SK-MEL-5 (cell line): ENCODE data around the gene NFKBIZ. TPM values are rescaled to one million over a fixed set of nuclear protein-coding genes. Genes with fewer than 3 reads are reported as not detected.
"Not testable (repeated sequence)": the region's sequence is repeated elsewhere in the genome, so short reads cannot be mapped to it uniquely, and the experiment has no call there.

Source experiments
- DNase-seq: peaks from one replicate; pipeline ENCODE4 v3.0.0-alpha.2; 2016; ENCODE audit warnings: low read depth, low spot score
- in situ Hi-C: cut with HindIII; loops from 2 replicates; pipeline ENCODE4 v1.10.0; 2016; ENCODE audit warnings: low sequenced_read_pairs, high pct_unique_total_duplicates, low pct_unique_long_range_greater_than_20kb
- total RNA-seq: library from RNA; depleted of rRNA; stranded (reverse); fragments of >200 nt; shearing (Covaris generic); gene quantifications from 2 replicates; pipeline ENCODE4 v1.2.3, GENCODE V29; 2014

NFKBIZ gene
- total RNA-seq, 1 experiment from 2014 or later = 69.0 TPM

GRCh38 chr3:101859882-101860448 is 10.7 kb downstream of the NFKBIZ start:
- DNase-seq = peak; percentile 28
- in situ Hi-C loops = no loop called here

DNA sequence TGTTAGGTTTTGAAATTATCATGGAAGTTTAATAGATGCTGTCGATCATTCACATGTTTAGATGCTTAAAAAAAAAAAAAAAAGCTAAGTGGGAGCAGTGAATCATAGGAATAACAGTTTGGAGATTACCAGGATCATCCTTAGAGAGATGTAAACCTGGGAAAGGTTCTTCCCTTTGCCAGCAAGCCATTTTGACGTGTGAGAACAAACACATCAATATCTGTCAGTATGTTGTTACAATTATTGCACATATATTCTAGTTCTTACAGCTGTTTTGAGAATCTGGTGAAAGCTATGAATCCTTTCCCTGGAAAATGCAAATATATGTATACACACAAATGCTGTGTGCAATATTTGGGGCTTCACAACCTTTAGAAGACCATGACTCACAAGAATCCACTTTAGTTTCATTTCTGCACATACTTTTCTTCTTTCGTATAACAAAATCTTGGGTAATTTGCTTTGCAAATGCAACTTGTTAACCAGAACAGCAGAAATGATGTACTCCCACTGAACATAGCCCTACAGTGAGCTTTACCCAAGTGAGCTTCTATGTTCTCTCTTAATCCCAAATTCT is 12.0 kb downstream of the NFKBIZ start:
- DNase-seq = peak; percentile 15
- in situ Hi-C loops = no loop called here

DNA sequence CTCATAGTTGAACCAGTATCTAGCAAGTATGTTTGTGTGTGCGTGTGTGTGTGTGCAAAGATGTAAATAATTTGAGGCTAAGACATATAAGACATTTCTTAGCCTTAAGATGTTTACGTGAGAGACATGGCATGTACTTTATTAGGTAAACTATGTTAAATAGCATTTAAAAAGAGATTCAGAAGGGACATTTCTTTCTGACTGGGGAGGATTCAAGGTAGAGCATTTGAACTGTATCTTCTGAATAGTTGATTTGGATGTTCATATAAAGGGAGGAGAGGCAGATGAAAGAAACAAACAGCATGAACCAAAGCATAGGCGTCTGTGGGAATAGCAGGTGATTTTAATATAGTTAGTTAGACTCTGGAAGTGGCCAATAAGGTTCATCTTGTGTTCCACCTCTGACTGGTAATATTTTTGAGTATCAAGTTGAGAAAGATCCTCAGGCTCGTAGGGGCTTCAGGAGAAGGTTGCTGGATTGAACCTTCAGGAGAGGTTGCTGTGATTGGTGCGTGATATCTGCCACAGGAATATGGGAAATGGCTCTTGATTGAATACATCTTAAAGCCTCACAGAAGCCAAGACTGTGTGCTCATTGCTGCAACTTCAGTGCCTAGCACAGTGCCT is 12.6 kb downstream of the NFKBIZ start:
- in situ Hi-C loops = no loop called here
- DNase-seq = peak; percentile 49

- in situ Hi-C loops = no loop called here
- peak; percentile 50 for DNase-seq
Observed at GRCh38 chr3:101862416-101863165, 13.3 kb downstream of the NFKBIZ start.

- in situ Hi-C loops = not testable (repeated sequence)
- peak; percentile 23 for DNase-seq
Observed at GRCh38 chr3:101864926-101865325, 15.6 kb downstream of the NFKBIZ start.

- peak; percentile 52 for DNase-seq
- in situ Hi-C loops = no loop called here
Observed at GRCh38 chr3:101865751-101866509, 16.6 kb downstream of the NFKBIZ start.

GRCh38 chr3:101867511-101867910 is 18.2 kb downstream of the NFKBIZ start:
- in situ Hi-C loops = no loop called here
- peak; percentile 12 for DNase-seq

DNA sequence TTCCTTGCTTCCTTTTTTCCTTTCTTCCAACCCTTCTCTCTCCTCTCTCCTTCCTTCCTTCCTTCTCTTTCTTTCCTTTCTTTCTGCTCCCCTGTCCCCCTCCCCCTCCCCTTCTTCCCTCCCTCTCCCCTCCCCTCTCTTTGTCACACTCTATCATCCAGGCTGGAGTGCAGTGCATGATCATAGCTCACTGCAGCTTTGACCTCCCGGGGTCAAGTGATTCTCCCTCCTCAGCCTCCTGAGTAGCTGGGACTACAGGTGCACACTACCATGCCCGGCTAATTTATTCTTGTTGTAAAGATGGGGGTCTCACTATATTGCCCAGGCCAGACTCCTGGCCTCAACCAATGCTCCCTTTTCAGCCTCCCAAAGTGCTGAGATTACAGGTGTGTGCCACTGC is 18.7 kb downstream of the NFKBIZ start:
- in situ Hi-C loops = no loop called here
- no peak for DNase-seq

DNA sequence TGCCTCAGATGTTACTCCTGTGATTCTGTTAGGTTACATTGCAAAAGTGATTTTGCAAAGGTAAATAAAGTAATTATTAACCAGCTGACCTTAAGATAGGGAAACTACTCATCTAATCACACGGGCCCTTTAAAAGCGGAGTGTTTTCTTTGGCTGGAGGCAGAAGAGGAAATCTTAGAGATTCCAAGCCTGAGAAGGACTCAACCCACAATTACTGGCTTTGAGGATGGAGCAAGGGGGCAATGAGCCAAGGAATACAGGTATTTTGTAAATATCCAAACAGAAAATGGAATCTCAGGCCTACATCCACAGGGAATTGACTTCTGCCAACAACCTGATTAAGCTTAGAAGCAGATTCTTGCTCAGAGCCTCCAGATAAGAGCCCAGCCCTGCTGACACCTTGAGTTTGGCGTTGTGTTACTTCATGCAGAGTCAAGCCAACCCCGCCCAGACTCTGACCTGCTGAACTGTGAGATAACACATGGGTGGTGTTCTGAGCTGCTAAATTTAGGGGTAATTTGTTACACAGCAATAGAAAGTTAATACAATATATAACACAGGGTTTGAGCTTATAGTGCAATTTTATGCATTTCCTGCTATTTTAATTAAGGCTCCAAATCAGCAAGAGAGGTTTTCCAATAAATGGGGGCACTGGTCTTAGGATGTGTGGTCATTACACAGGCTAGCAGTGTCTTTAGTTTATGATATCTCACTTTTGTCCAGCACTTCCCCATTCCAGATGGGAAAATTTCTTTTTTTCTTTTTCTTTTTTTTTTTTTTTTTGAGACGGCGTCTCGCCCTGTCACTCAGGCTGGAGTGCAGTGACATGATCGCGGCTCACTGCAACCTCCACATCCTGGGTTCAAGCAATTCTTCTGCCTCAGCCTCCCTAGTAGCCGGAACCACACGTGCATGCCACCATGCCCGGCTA is 19.5 kb downstream of the NFKBIZ start:
- peak; percentile 10 for DNase-seq
- in situ Hi-C loops = no loop called here

DNA sequence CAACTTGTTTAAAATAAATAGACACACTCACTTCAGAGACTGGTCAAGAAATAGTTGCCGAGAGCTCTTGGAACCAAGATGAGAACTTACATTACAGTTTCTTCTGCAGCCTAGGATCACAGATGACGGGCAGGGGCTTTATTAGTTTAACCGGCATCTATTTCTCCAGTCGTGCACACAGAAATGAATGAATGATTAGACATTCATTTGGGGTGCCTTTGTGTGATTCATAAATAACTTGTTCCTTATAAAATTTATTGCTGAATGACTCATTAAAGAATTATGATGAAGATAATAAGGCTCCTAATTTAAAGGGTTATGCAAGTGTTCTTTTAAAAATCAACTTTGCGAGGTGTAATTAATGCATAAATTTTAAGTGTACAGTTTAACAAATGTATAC is 20.8 kb downstream of the NFKBIZ start:
- in situ Hi-C loops = no loop called here
- DNase-seq = no peak

- in situ Hi-C loops = no loop called here
- DNase-seq = no peak
Observed at GRCh38 chr3:101873619-101874018, 24.3 kb downstream of the NFKBIZ start.

- DNase-seq = no peak
Observed at GRCh38 chr3:101876142-101876541, 26.8 kb downstream of the NFKBIZ start.

GRCh38 chr3:101878589-101878988 is 29.3 kb downstream of the NFKBIZ start:
- DNase-seq = peak; percentile 22
- in situ Hi-C loops = no loop called here

More at GRCh38 chr3:101876142-101876541, 26.8 kb downstream of the NFKBIZ start:
- in situ Hi-C loops = no loop called here

- in situ Hi-C loops = no loop called here
Observed at GRCh38 chr3:101879102-101879501, 29.8 kb downstream of the NFKBIZ start.

DNA sequence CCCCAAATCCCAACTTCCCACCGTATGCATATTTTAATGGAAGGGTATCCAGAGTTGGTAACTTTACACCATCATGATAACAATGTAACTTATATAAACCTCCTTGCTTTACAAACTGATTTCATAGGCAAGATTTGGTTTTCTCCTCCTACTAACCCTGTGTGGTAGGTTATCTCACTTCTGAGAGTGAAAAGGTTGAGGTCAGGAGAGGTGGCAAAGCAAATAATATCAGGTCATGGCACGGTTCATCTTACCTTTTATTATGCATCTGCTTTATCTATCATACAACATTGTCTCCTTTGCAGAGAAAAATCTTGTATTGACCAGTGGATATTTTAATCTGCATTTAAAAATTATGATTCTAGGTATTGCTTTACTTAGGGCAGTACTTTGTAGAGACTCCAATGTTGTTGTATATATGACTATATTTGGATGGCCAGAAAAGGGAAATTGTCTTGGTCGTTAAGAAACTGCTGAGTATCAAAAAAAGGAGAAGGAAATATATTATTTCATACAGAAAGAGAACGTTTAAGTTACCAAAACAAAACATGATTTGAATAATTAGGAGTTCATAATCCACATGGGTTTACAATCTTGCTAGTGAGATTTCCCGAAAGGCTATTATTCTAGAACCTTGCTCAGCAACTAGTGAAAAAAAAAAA is 30.4 kb downstream of the NFKBIZ start:
- DNase-seq = no peak
- in situ Hi-C loops = no loop called here

More at GRCh38 chr3:101879102-101879501, 29.8 kb downstream of the NFKBIZ start:
- DNase-seq = no peak

GRCh38 chr3:101884776-101885175 is 35.5 kb downstream of the NFKBIZ start:
- no peak for DNase-seq
- in situ Hi-C loops = no loop called here
